Measurements from ENCODE around the gene FRS2.

Gene FRS2

GRCh38 chr12:69556383-69556782 lies 86.2 kb downstream of the FRS2 start:
- Histone ChIP-seq H3K4me1 (ENCODE audit: control insufficient read depth, insufficient read depth, low read depth, low read length) (peaks cover 3% of the 10 kb centered on the region), H3K4me3 (ENCODE audit: insufficient read depth in 1 of 2, low read depth in 1 of 2, low read length in 2 of 2) (no peak overlapping the region), H3K14ac (ENCODE audit: low read length in 2 of 2) (no peak overlapping the region), H3K79me1 (replicated peaks; ENCODE audit: low read length, poor library complexity, severe bottlenecking) (peaks cover 18% of the 10 kb centered on the region), H3K9ac (ENCODE audit: low read length) (no peak overlapping the region), H3K18ac (ENCODE audit: low read depth in 1 of 2, low read length in 2 of 2) (peak overlapping the region in 1 of 2 experiments; percentile 21), H3K36me3 (ENCODE audit: control insufficient read depth in 1 of 2, insufficient read depth in 2 of 2, low read depth in 1 of 2, low read length in 2 of 2) (peaks cover 2 to 3% of the 10 kb centered on the region in 2 experiments), H3K9me3 (ENCODE audit: control insufficient read depth, low read length) (no peaks in the 10 kb centered on the region), H3K23ac (ENCODE audit: low read length in 2 of 2) (no peak overlapping the region), H2AK5ac (ENCODE audit: low read length, severe bottlenecking) (no peak overlapping the region), H2BK5ac (ENCODE audit: low read depth, low read length, poor library complexity, severe bottlenecking) (no peak overlapping the region), H2BK15ac (ENCODE audit: low read depth, poor library complexity, severe bottlenecking) (no peak overlapping the region), H2BK120ac (ENCODE audit: low read depth, low read length) (no peak overlapping the region), H3K4ac (ENCODE audit: low read depth in 1 of 2, low read length in 2 of 2) (peak overlapping the region in 1 of 2 experiments; percentile 79), H3K27me3 (ENCODE audit: control insufficient read depth in 1 of 2, insufficient read depth in 1 of 2, low read length in 2 of 2) (no peaks in the 10 kb centered on the region), H4K91ac (ENCODE audit: low read length) (no peak overlapping the region), H2BK12ac (ENCODE audit: low read length in 2 of 2) (no peak overlapping the region), H4K8ac (ENCODE audit: low read length) (no peak overlapping the region), H2AFZ (ENCODE audit: low read depth, low read length) (no peak overlapping the region), H3K4me2 (ENCODE audit: low read length, poor library complexity, severe bottlenecking) (no peak overlapping the region), H3K27ac (ENCODE audit: low read length, poor library complexity, severe bottlenecking) (no peak overlapping the region)
- DNase-seq: no peak
- 77% methylated on average over 7 of the region's 9 CpGs for WGBS

GRCh38 chr12:69563166-69563762 lies 93.1 kb downstream of the FRS2 start:
- H2BK12ac ChIP-seq (ENCODE audit: low read length in 2 of 2): no peak overlapping the region

GRCh38 chr12:69566603-69567002 lies 96.4 kb downstream of the FRS2 start:
- H3K4me1 ChIP-seq (ENCODE audit: control insufficient read depth, insufficient read depth, low read depth, low read length): peaks cover 1% of the 10 kb centered on the region
- peaks cover 6 to 67% of the 10 kb centered on the region in 2 experiments for H3K36me3 ChIP-seq (ENCODE audit: control insufficient read depth in 1 of 2, insufficient read depth in 2 of 2, low read depth in 1 of 2, low read length in 2 of 2)
- H2AK5ac ChIP-seq (ENCODE audit: low read length, severe bottlenecking): no peak overlapping the region
- no peaks in the 10 kb centered on the region for H3K9me3 ChIP-seq (ENCODE audit: control insufficient read depth, low read length)
- H3K18ac ChIP-seq (ENCODE audit: low read depth in 1 of 2, low read length in 2 of 2): no peak overlapping the region
- 91% methylated on average over 3 of the region's 3 CpGs for WGBS
- H2BK5ac ChIP-seq (ENCODE audit: low read depth, low read length, poor library complexity, severe bottlenecking): no peak overlapping the region
- H3K9ac ChIP-seq (ENCODE audit: low read length): no peak overlapping the region
- no peak overlapping the region for H3K14ac ChIP-seq (ENCODE audit: low read length in 2 of 2)
- no peak overlapping the region for H2AFZ ChIP-seq (ENCODE audit: low read depth, low read length)
- H3K27me3 ChIP-seq (ENCODE audit: control insufficient read depth in 1 of 2, insufficient read depth in 1 of 2, low read length in 2 of 2): no peaks in the 10 kb centered on the region
- H4K91ac ChIP-seq (ENCODE audit: low read length): no peak overlapping the region
- H3K4me2 ChIP-seq (ENCODE audit: low read length, poor library complexity, severe bottlenecking): no peak overlapping the region
- H3K79me1 ChIP-seq (replicated peaks; ENCODE audit: low read length, poor library complexity, severe bottlenecking): peaks cover 16% of the 10 kb centered on the region
- no peak overlapping the region for H3K27ac ChIP-seq (ENCODE audit: low read length, poor library complexity, severe bottlenecking)
- no peak overlapping the region for H2BK15ac ChIP-seq (ENCODE audit: low read depth, poor library complexity, severe bottlenecking)
- no peak overlapping the region for H3K4ac ChIP-seq (ENCODE audit: low read depth in 1 of 2, low read length in 2 of 2)
- no peak overlapping the region for H4K8ac ChIP-seq (ENCODE audit: low read length)
- no peak overlapping the region for H3K4me3 ChIP-seq (ENCODE audit: insufficient read depth in 1 of 2, low read depth in 1 of 2, low read length in 2 of 2)
- DNase-seq: no peak
- no peak overlapping the region for H2BK12ac ChIP-seq (ENCODE audit: low read length in 2 of 2)
- H3K23ac ChIP-seq (ENCODE audit: low read length in 2 of 2): no peak overlapping the region
- H2BK120ac ChIP-seq (ENCODE audit: low read depth, low read length): no peak overlapping the region

More at GRCh38 chr12:69563166-69563762, 93.1 kb downstream of the FRS2 start:
- Histone ChIP-seq H3K79me1 (replicated peaks; ENCODE audit: low read length, poor library complexity, severe bottlenecking) (peaks cover 18% of the 10 kb centered on the region), H3K18ac (ENCODE audit: low read depth in 1 of 2, low read length in 2 of 2) (no peak overlapping the region), H2BK120ac (ENCODE audit: low read depth, low read length) (no peak overlapping the region), H4K91ac (ENCODE audit: low read length) (no peak overlapping the region), H2AFZ (ENCODE audit: low read depth, low read length) (no peak overlapping the region), H3K4me2 (ENCODE audit: low read length, poor library complexity, severe bottlenecking) (peak overlapping the region; percentile 9), H3K4ac (ENCODE audit: low read depth in 1 of 2, low read length in 2 of 2) (no peak overlapping the region), H3K27ac (ENCODE audit: low read length, poor library complexity, severe bottlenecking) (no peak overlapping the region), H3K4me1 (ENCODE audit: control insufficient read depth, insufficient read depth, low read depth, low read length) (peaks cover under 1% of the 10 kb centered on the region), H3K23ac (ENCODE audit: low read length in 2 of 2) (peak overlapping the region in 1 of 2 experiments; percentile 96), H4K8ac (ENCODE audit: low read length) (no peak overlapping the region), H3K14ac (ENCODE audit: low read length in 2 of 2) (peak overlapping the region in 1 of 2 experiments; percentile 48), H3K27me3 (ENCODE audit: control insufficient read depth in 1 of 2, insufficient read depth in 1 of 2, low read length in 2 of 2) (no peaks in the 10 kb centered on the region), H2AK5ac (ENCODE audit: low read length, severe bottlenecking) (no peak overlapping the region), H3K36me3 (ENCODE audit: control insufficient read depth in 1 of 2, insufficient read depth in 2 of 2, low read depth in 1 of 2, low read length in 2 of 2) (peaks cover 3 to 50% of the 10 kb centered on the region in 2 experiments), H2BK5ac (ENCODE audit: low read depth, low read length, poor library complexity, severe bottlenecking) (no peak overlapping the region), H2BK15ac (ENCODE audit: low read depth, poor library complexity, severe bottlenecking) (no peak overlapping the region), H3K4me3 (ENCODE audit: insufficient read depth in 1 of 2, low read depth in 1 of 2, low read length in 2 of 2) (no peak overlapping the region), H3K9ac (ENCODE audit: low read length) (no peak overlapping the region), H3K9me3 (ENCODE audit: control insufficient read depth, low read length) (no peaks in the 10 kb centered on the region)
- 78% methylated on average over 2 of the region's 2 CpGs for WGBS
- no peak for DNase-seq

GRCh38 chr12:69569236-69569635 lies 99.0 kb downstream of the FRS2 start:
- H3K14ac ChIP-seq (ENCODE audit: low read length in 2 of 2): no peak overlapping the region
- H2BK12ac ChIP-seq (ENCODE audit: low read length in 2 of 2): no peak overlapping the region
- H3K79me1 ChIP-seq (replicated peaks; ENCODE audit: low read length, poor library complexity, severe bottlenecking): peaks cover 8% of the 10 kb centered on the region
- H3K9ac ChIP-seq (ENCODE audit: low read length): peak overlapping the region; percentile 41
- H2BK15ac ChIP-seq (ENCODE audit: low read depth, poor library complexity, severe bottlenecking): no peak overlapping the region
- peaks cover 11 to 73% of the 10 kb centered on the region in 2 experiments for H3K36me3 ChIP-seq (ENCODE audit: control insufficient read depth in 1 of 2, insufficient read depth in 2 of 2, low read depth in 1 of 2, low read length in 2 of 2)
- H3K23ac ChIP-seq (ENCODE audit: low read length in 2 of 2): no peak overlapping the region
- H3K4me3 ChIP-seq (ENCODE audit: insufficient read depth in 1 of 2, low read depth in 1 of 2, low read length in 2 of 2): no peak overlapping the region
- H4K8ac ChIP-seq (ENCODE audit: low read length): no peak overlapping the region
- H3K27me3 ChIP-seq (ENCODE audit: control insufficient read depth in 1 of 2, insufficient read depth in 1 of 2, low read length in 2 of 2): no peaks in the 10 kb centered on the region
- H3K4ac ChIP-seq (ENCODE audit: low read depth in 1 of 2, low read length in 2 of 2): no peak overlapping the region
- no peak overlapping the region for H2BK120ac ChIP-seq (ENCODE audit: low read depth, low read length)
- no peak for DNase-seq
- peaks cover 1% of the 10 kb centered on the region for H3K4me1 ChIP-seq (ENCODE audit: control insufficient read depth, insufficient read depth, low read depth, low read length)
- H3K9me3 ChIP-seq (ENCODE audit: control insufficient read depth, low read length): no peaks in the 10 kb centered on the region
- H2AK5ac ChIP-seq (ENCODE audit: low read length, severe bottlenecking): no peak overlapping the region
- H2BK5ac ChIP-seq (ENCODE audit: low read depth, low read length, poor library complexity, severe bottlenecking): no peak overlapping the region
- no peak overlapping the region for H3K18ac ChIP-seq (ENCODE audit: low read depth in 1 of 2, low read length in 2 of 2)
- no peak overlapping the region for H4K91ac ChIP-seq (ENCODE audit: low read length)
- no peak overlapping the region for H2AFZ ChIP-seq (ENCODE audit: low read depth, low read length)
- H3K4me2 ChIP-seq (ENCODE audit: low read length, poor library complexity, severe bottlenecking): no peak overlapping the region
- 87% methylated on average over 2 of the region's 4 CpGs for WGBS
- no peak overlapping the region for H3K27ac ChIP-seq (ENCODE audit: low read length, poor library complexity, severe bottlenecking)

Measured in mesenchymal stem cell (in vitro differentiated cells and primary cell).